NCI-H187 treated with DMSO at 0.1 percent for 48 hours (cell line): Measurements from ENCODE around the gene MYO1H.
"Not testable (repeated sequence)": the region's sequence is repeated elsewhere in the genome, so short reads cannot be mapped to it uniquely, and the experiment has no call there.

ENCODE experiments used
- DNase-seq: peaks from one replicate; lab custom pipeline; 2025; lab: John Stamatoyannopoulos, UW

MYO1H gene

DNA sequence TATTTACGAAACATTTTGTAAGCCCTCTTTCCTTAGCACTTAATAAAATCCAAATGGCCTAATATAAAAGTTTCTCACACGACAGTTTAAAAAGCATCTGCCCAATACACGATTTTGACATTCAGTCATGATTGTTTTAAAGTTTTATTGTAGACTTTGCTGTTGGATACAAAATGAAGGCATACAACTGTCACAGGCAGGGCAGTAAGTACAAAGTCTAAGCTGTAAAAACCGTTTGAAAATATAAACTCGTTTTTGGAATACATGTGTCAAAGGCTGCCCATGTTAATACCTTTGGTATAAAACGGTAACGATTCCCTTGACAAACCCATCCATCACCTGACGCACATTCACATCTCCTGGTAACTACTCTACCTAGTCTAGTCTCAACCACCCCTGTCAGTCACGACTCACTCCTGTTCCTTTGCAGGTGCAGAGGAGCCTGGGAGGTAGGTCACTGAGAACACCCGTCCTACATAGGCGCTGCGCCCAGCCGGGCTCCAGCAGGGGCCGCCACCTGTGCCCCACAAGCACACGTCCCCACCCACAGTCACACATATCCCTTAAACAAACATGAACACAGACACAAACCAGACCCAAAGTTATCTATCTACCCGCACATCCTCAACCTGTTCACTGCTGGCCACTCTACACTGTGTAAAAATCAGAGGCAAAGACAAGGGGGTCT lies 102.3 kb downstream of the MYO1H start:
- no peak for DNase-seq

DNA sequence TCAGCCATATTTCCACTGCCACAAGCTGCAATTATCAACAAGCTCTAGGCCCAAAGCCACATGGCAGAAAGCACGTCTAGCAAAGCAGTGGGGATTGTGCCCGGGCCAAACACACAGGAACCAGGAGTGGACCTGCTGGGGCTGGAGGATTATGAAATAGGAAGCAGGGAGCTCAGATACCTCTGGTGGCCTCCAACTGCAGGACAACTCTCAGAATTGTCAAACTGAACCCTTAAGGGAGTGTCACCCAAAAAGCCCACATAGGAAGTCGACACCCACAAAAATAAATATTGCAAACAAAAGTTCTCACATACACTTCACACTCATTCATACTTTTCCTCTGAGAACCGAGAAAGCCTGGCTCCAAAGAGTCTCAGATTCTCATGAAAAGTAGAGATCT lies 103.3 kb downstream of the MYO1H start:
- DNase-seq, result no peak

- DNase-seq, result no peak
These were observed 103.7 kb downstream of the MYO1H start for GRCh38 chr12:109451400-109451799.

- no peak for DNase-seq
These were observed 104.8 kb downstream of the MYO1H start for GRCh38 chr12:109452489-109452888.

DNA sequence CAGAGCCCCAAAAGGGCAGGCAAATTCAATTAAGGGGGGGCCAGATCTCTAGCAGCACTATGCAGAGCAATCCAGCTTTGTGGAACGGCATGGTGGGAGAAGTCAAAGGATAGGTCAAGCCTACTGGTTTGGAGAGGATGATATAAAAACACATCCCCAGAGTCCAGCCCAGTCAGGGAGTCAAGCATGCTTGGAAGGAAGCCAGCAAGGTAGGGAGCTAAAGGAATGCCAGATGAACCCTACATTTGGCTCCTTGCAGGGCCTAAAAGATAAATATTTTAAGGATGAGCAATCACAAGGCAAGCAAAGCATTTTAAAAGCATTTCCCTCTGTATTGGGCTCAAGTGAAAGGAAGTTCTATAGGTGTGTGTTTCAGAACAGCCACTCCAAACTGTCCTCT lies 108.0 kb downstream of the MYO1H start:
- no peak for DNase-seq

GRCh38 chr12:109458086-109458485 lies 110.4 kb downstream of the MYO1H start:
- no peak for DNase-seq

DNA sequence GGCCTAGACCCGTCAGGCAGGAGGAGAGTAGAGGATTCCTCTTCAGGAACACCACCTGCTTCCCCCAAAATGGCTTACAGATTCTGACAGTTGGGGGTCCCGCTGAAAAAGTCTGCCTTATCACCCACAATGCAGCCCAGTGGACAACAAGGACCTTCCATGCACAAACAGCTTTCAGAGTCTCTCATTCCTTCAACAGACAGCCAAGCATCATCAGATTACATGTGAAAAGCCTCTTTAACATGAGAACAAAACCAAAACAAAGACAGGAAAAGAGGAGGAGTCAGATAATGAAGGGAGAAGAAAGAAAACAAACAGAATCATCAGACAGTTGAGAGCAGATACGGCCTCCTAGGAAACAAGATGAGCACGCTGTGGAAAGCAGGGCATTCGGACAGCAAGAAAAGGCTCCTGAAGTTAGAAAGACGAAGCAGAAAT lies 111.1 kb downstream of the MYO1H start:
- DNase-seq, result no peak

DNA sequence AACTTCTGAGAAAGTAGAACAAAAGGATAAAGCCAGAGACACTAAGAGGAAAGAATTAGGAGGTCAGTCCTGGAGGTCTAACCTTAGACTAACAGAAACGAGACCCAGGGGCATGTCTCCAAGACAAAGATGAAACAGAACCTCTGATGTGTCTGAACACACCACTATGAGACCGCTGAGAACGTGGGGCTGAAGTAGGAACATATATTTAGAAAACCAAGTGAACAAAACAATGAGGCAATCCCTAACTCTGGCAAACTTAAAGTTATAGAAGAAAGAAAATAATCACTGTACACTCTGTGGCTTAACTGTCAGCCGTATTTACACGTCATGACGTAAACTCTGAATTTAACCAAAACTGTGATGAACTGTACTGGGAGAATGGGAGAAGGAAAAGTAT lies 111.5 kb downstream of the MYO1H start:
- no peak for DNase-seq

DNA sequence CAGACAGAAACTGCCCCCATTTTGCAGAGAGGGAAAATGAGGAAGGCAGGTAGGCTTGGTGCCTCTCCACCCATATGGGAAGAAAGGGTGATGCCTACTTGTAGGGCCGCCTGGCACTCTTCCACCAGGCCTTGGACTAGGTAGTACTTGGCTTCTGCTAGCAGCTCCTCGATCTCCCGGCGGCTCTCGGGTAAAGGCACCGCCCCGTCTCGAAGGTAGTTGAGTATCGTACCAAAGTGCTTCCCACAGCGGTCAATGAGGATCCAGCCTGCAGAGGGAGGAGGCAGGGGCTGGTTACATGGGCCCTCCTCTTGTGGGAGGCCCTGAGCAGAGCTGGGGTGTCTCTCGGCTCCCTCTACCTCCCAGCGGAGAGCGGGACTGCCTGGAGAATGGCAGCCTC lies 112.8 kb downstream of the MYO1H start:
- no peak for DNase-seq

- DNase-seq, result no peak
These were observed 113.5 kb downstream of the MYO1H start for GRCh38 chr12:109461049-109461845.

GRCh38 chr12:109461846-109462756 lies 114.4 kb downstream of the MYO1H start:
- DNase-seq, result no peak

- DNase-seq, result no peak
These were observed 115.4 kb downstream of the MYO1H start for GRCh38 chr12:109462868-109463692.

GRCh38 chr12:109463756-109464155 lies 116.1 kb downstream of the MYO1H start:
- no peak for DNase-seq

DNA sequence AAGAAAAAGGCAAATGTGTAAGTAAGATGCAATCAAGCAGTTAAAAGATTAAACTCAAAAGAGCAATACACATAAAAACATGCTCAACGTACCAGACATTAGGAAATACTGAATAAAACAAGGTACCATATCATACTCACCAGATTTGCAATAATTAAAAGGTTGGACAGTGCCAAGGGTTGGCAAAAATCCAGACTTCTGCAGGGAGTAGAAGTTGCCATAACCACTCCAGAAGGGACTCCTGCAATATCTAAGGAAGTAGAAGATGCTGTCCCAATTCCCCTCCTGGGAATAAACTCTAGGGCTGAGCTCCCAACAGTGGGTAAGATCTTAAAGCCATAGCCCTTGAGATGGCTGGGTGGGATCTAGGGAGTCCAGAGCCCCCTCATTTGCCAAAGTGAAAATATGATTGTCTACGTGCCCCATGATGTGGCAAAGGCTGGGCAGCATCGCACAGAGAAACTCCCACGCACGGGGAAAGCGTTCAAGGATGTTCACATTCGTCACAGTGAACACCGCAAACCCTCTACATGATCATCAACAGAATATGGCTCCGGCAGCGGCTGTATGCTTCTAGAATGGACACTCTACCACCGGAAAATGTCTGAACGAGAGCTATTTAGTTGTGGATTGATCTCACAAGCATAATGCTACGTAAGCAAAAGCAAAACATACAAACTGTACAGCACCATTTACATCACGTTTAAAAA lies 117.1 kb downstream of the MYO1H start:
- DNase-seq, result no peak

DNA sequence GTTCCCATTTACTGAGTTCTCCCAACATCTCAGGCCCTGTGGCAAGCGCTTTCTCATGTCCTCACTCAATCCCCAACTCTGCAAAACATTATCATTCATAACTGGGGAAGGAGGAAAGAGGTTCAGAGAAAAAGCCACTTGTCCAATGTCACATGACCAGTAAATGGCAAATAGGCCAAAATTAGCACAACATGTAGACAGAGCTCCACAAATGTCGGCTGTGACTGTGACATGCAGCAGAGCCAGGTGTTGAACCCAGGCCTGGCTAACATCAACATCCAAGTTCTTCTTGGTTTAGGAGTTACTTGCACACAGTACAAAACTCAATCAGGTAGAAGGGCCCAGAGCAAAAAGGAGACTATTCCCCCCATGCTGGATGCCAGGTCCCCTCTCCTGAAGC lies 118.6 kb downstream of the MYO1H start:
- DNase-seq, result no peak

GRCh38 chr12:109466821-109467220 lies 119.1 kb downstream of the MYO1H start:
- no peak for DNase-seq

GRCh38 chr12:109467978-109468676 lies 120.4 kb downstream of the MYO1H start:
- no peak for DNase-seq

GRCh38 chr12:109469517-109469916 lies 121.8 kb downstream of the MYO1H start:
- no peak for DNase-seq

DNA sequence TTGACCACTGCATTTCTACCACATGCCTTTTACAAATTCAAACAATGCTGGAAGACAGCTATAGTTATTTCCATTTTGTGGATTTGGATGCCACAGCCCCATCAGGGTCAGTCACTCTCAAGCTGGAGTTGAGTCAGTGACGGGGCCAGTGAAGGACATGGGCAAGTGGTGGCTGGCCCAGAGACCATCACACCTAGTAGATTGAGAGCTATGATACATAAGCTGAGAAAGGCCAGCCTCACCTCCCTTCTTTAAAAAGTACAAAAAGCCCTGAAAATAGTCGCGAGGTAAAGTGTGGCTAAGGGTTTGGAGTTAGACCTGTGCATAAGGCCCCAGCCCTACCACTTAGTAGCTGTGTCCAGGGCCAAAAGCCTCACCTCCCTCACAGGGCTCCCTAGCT lies 125.3 kb downstream of the MYO1H start:
- DNase-seq, result no peak

- not testable (repeated sequence) for DNase-seq
These were observed 126.0 kb downstream of the MYO1H start for GRCh38 chr12:109473526-109474270.
